Hepatocyte (in vitro differentiated cells): ENCODE results near the gene PPP2R2C.

Source experiments
- EZH2 ChIP-seq: fragments of 200-600 bp; sonication (generic); IDR thresholded peaks from 2 replicates; pipeline ENCODE4 v1.6.1; 2016; ENCODE audit warnings: antibody characterized with exemption, mild to moderate bottlenecking, borderline replicate concordance
- EZH2phosphoT487 ChIP-seq: fragments of 200-600 bp; sonication (generic); IDR thresholded peaks from one replicate; pipeline ENCODE4 v1.6.1; 2018; ENCODE audit warnings: antibody characterized with exemption, mild to moderate bottlenecking, low read depth, moderate library complexity; ENCODE audit not compliant: unreplicated experiment, severe bottlenecking
- TF ChIP-seq, protein P1 (sequence below): fragments of 200-600 bp; sonication (generic); IDR thresholded peaks from 2 replicates; pipeline ENCODE4 v1.5.1; 2016; ENCODE audit warnings: antibody characterized with exemption, mild to moderate bottlenecking; ENCODE audit not compliant: poor library complexity

- TF ChIP-seq, protein P1, sequence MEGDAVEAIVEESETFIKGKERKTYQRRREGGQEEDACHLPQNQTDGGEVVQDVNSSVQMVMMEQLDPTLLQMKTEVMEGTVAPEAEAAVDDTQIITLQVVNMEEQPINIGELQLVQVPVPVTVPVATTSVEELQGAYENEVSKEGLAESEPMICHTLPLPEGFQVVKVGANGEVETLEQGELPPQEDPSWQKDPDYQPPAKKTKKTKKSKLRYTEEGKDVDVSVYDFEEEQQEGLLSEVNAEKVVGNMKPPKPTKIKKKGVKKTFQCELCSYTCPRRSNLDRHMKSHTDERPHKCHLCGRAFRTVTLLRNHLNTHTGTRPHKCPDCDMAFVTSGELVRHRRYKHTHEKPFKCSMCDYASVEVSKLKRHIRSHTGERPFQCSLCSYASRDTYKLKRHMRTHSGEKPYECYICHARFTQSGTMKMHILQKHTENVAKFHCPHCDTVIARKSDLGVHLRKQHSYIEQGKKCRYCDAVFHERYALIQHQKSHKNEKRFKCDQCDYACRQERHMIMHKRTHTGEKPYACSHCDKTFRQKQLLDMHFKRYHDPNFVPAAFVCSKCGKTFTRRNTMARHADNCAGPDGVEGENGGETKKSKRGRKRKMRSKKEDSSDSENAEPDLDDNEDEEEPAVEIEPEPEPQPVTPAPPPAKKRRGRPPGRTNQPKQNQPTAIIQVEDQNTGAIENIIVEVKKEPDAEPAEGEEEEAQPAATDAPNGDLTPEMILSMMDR, result no peak
- TF ChIP-seq EZH2phosphoT487 (no peak), EZH2 (no peak)
These were observed 154.2 kb downstream of the PPP2R2C start for GRCh38 chr4:6318206-6318605.
